GM19099 (cell line): ENCODE measurements around the gene RPN1.

Experiments used
- POLR2A ChIP-seq: IDR thresholded peaks from 3 replicates; pipeline ENCODE4 v1.6.1; 2011; ENCODE audit warnings: low read depth; ENCODE audit not compliant: insufficient read length; ENCODE audit errors: extremely low read depth

Gene RPN1

DNA sequence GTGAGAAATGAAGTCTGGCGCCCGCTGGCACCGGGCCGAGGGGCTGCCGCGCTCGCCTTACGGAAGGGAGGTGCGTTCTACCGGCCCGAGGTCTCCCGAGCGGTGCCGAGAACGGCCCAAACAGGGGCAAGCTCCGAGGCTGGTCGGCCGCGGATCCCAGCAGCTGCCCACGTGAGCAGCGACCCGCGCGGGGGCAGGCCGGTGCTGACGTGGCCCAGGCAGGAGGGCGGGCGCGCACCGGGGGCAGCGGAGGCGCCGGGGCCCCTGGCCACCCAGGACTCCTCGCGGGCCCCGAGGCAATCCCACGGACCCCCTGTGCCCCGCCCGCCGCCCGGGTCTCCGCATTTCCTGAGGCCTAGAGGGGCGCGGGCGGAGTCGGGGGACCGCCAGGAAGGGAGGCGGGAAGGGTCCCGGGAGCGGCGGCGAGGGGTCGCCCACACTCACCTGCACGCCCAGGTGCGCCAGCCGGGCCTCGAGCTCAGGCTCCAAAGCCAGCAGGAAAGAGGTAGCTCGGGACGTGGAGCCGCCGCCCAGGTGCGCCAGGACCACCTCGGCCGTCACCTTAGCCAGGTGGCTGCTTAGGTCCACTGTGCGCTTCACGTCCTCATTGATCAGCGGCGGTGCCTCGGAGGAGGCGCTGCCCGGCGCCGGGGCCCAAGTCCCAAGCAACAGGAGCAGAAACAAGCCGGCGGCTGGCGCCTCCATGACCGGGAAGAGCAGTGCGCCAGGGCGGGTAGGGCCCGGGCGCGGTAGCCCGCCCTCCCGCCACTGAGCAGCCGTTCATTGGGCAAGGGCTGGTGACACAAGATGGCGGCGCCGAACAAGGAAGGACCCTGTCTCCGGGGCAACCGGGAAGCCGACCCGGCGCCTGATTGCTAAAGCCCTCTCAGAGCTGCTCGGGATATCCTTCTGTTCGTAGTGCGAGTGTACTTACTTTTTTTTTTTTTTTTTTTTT, at the start of gene RPN1:
TSS of gene RPN1 (minus strand) at position 723 of the 955 bp plus-strand sequence. CDS start at position 705, 18 bp downstream.
- peak; percentile 87 for TF ChIP-seq POLR2A

DNA sequence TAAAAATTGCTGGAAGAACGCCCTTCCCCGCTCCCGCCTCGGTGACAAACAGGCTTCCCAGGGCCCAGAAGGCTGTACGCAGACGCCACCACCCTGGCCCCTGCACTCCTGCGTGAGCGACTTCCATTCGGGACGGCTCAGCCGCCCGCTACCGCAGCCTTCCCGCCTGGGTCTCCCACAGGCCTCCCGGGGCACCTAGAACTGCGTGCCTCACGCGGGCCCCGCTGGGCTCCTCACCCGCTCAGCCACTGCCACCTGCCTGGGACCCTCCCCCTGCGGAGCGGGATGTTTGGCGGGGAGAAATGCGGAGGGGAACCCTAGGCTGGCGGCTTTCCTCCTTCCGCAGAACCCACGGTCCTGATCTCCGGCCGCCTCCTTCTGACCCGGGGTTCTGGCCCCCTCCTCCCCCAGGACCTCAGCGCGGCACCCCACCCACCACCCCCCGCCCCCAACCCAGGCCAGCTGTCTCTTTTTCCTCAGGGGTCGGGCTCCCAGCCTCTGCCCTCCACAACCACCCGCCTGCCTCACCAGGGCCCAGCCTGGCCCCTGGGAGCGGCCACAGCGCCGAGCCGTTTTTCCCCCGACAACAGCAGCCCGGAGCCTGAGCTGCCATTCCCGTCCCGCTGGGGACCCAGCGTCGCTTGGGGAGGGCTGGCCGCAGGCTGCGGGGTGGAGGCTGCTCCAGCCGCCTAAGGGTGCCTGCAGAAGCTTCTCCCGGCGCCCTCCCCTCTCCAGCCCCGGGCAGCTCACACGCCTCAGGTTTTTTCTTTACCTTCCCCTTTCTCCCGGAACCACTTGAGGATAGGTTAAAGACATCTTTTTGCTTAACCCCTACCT, 47.8 kb upstream of the RPN1 start:
- TF ChIP-seq POLR2A = no peak

DNA sequence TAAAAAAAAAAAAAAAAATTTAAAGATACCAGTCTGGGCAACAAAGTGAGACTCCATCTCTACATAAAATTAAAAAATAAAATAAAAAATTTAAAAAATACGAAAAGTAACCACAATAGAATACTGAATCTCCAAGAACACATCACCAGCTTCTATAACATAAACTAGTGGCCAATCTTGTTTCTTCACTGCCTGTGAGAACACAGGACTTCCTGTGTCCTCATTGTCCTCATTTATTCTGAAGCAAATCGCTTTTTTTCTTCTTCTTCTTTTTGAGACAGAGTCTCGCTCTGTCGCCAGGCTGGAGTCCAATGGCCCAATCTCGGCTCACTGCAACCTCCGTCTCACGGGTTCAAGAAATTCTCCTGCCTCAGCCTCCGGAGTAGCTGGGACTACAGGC, 46.7 kb upstream of the RPN1 start:
- TF ChIP-seq POLR2A = no peak

DNA sequence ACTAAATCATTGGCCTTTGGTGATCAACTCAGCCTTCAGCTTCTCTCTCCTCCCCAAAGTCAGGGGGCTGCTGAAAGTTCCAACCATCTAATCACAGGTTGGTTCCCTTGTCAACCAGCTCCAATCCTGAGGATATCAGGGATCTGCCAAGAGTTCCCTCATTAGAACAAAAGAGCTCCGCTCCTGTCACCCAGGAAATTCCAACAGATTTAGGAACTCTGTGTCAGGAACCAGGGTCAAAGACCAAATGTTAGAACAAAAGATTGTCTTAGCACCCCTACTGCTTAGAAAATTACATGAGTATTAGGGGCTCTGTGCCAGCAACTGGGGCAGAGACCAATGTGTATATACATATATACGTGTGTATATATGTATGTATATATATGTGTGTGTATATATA, 43.1 kb upstream of the RPN1 start:
- no peak for TF ChIP-seq POLR2A

DNA sequence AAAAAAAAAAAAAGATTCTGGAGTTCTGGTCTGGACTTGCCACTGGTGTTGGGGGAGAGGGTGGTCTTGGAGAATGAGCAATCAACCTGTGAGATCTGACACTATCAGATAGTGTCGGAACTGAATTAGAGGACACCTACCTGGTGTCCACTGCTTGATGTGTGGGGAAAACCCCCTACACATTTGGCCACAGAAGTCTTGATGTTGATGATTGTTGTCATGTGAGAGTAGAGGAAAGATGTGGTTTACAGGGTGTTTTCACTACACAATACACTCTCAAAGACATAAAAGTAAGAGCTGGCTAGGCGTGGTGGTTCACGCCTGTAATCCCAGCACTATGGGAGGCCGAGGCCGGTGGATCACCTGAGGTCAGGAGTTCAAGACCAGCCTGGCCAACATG, 38.4 kb upstream of the RPN1 start:
- TF ChIP-seq POLR2A = no peak

DNA sequence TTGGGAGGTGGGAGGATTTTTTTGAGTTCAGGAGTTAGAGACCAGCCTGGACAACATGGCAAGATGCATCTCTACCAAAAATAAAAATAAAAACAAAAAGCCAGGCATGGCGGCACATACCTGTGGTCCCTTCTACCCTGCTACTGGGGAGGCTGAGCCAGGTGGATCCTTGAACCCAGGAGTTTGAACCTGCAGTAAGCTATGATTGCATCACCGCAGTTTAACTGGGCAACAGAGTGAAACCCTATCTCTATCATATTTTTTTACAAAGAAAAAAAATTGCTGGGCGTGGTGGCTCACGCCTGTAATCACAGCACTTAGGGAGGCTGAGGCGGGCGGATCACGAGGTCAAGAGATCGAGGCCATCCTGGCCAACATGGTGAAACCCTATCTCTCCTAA, 35.8 kb upstream of the RPN1 start:
- TF ChIP-seq POLR2A = no peak

DNA sequence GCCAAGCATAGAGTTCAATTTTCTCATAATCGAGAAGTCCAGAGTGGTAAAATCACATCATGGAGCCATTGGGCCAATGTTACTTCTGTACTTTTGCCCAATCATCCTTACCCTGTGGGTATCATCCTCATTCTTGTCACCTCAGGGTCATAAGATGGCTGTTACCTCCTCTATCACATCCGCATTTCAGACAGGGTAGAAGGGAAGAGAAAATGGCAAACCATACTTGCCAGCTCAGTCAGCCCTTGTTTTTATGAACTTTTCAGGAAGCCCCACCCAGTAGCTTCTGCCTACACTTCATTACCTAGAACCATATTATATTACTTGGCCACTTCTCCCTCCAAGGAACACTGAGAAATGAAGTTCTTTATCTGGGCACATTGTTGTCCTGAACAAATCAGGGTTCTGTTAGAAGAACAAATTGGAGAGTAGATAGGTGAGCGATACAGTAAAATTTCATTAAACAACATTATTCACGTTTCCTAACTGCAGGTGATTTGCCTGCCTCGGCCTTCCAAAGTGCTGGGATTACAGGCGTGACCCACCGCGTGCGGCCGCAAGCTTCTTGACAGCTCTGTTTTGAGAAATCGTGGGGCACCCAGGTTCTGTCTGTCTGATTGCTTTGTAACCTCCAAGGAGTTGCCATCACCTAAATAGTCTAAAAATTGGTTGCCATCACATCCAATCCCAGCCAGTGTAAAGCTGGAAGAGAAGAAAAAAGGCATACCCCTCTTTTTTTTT, 34.5 kb upstream of the RPN1 start:
- no peak for TF ChIP-seq POLR2A

DNA sequence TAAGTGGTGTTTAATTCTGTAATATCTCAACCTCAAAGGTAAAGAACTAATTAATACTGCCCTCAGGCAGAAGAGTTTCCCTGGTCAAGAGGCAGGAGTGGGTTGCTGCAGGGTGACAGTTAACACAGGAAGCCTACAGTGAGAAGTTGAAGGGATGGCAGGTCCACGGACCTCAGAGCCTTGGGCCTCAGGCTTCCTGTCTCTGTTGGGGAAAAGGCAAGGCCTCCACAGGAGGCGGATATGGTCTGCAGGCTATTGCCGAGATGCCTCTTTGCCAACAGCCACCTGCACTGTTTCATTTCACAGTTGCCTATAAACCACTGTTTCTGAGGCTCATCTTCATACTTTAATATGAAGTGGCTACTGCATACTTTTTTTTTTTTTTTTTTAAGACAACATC, 33.3 kb upstream of the RPN1 start:
- no peak for TF ChIP-seq POLR2A

DNA sequence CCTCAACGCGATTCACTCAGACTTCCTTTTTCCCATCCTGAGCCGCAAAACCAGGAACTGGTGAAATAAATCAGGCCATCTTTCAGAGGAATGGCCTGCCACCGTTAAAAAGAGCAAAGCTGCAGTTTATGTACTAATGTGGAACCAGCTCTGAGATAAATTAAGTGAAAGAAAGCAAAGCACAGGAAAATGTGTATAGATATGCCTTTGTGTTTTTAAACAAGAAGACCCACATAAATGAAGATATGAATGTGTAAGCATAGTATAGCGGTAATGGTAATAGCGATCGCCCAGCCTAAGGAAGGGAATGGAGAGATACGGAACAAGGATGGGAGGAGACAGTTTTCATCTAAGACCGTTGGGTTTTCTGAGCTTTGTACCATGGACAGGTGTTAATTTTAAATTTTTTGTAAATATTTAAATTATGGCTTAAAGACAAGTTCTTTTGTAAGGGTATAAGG, 30.8 kb upstream of the RPN1 start:
- no peak for TF ChIP-seq POLR2A

DNA sequence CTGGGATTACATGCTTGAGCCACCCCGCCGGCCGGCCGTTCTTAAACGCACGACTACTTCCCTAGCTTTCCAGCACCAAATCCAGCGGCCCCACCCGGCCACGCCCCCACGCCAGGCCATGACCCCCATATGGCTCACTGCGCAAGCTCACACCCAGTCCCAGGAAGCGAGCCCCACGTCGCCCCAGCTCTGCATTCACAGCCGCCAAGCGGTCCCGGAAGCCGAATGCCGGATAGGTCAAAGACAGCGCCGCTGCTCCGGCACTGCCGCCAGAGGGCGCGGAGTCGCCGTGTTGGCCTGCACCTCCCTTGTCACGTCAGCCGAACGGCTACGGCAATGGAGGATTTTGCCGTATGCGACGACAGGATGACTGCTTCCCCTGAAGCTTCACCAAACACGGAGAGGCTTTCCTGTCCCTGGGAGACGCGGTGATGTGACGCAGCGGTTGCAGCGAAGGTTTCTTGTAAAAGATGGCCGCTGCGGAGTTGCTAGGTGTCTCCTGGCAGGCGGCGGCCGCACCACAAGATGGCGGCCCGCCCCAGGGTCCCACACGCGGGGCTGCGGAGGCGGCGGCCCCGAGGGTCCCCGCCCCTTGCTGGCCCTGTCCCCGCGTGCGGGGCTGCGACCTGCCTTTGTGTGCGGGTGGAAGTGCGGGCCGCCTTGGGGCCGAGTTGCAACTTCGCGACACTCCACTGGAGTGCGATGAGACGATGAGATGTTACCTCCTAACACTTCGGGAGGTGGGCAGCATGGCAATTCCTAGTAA, 30.2 kb upstream of the RPN1 start:
- peak; percentile 91 for TF ChIP-seq POLR2A

DNA sequence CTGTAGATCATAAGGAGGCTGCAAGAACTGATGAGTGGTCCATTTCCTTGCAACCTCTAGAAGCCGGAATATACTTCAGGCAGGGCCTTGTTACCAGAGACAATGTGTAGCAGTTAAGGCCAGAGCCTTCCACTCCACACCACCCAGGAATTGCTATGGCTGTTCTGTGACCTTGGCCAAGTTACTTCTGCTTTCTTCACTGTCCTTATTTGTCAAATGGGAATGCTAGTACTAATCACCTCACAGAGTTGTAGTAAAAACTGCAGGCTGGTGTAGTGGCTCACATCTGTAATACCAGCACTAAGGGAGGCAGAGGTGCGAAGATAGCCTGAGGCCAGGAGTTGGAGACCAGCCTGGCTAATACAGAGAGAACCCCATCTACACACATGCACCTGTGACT, 28.7 kb upstream of the RPN1 start:
- no peak for TF ChIP-seq POLR2A

DNA sequence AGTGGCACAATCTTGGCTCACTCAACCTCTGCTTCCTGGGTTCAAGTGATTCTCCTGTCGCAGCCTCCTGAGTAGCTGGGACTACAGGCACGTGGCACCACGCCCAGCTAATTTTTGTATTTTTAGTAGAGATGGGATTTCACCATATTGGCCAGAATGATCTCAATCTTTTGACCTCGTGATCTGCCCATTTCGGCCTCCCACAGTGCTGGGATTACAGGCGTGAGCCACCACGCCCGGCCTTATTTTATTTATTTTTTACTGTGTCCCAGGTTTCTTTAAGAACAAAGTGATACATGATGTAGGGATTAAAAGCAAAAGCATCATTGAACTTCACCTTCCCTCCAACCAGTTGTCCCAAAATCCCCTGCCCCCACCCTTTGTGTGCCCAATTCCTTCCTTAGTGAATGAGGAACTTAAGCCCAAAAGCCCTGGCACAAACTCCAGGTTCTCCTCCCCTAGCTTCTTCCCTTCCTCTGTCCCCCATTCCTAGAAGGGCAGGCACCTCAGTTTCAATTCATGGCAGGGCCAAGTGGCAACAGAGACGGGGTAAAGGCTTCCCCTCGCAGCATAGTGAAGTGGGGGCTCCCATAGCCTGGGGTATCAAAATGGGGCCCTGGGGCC, 23.7 kb upstream of the RPN1 start:
- no peak for TF ChIP-seq POLR2A

DNA sequence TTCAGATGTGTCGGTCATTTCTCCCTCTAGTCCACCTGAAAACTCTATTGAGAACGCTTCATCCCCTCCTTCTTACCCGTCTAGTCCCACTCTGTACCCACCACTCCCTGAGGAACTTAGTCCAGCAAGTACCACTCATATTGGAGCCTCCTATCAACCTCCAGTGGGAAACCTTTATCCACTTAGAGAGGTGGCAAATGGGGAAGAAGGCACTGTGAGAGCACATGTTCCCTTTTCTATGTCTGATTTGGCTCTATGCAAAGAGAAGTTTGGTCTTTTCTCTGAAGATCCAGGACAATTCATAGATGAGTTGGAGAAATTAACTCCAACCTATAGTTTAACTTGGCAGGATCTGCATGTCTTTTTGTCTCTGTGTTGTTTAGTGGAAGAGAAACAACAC, 17.0 kb upstream of the RPN1 start:
- no peak for TF ChIP-seq POLR2A
